Peyer's patch (tissue), 4 donors: Measurements from ENCODE around the gene NBAS. TPM values are rescaled to one million over a fixed set of nuclear protein-coding genes. Genes with fewer than 3 reads are reported as not detected.
A peak's percentile ranks its signal among the peaks of the same experiment; 100 is the strongest.

Source experiments
- DNase-seq, 3 donors: peaks; one replicate each; pipeline ENCODE4 v3.0.0-alpha.2; 2017 to 2019
- H3K27ac ChIP-seq, 4 donors: fragments of 200-600 bp; sonication (generic); one replicate each; pipeline ENCODE4 v1.5.1; 2016 to 2019
- H3K27me3 ChIP-seq, 2 donors: fragments of 200-600 bp; sonication (generic); one replicate each; pipeline ENCODE4 v1.5.1; 2019
- H3K36me3 ChIP-seq, 3 donors: fragments of 200-600 bp; sonication (generic); one replicate each; pipeline ENCODE4 v1.5.1; 2016 to 2019
- H3K4me1 ChIP-seq, 4 donors: fragments of 200-600 bp; sonication (generic); one replicate each; pipeline ENCODE4 v1.5.1; 2016 to 2019
- H3K4me3 ChIP-seq, 4 donors: fragments of 200-600 bp; sonication (generic); 1 replicate in 3 of 4; 2 replicates in 1 of 4; pipeline ENCODE4 v1.5.1; 2016 to 2019; ENCODE audit warnings: mild to moderate bottlenecking in 1 of 4
- H3K9me3 ChIP-seq, 4 donors: fragments of 200-600 bp; sonication (generic); one replicate each; pipeline ENCODE4 v1.5.1; 2016 to 2019; ENCODE audit warnings: mild to moderate bottlenecking in 1 of 4
- CTCF ChIP-seq, 6 experiments: fragments of 450-650 bp in 4 of 6; fragments of 200-600 bp in 2 of 6; sonication (generic) in 1 of 6; IDR thresholded peaks; one replicate each; pipeline ENCODE4 v1.5.1; 2017 to 2019; ENCODE audit warnings: antibody characterized with exemption in 6 of 6, mild to moderate bottlenecking in 3 of 6, moderate library complexity in 1 of 6
- POLR2A ChIP-seq, 2 donors: fragments of 450-650 bp; IDR thresholded peaks; one replicate each; pipeline ENCODE4 v1.5.1; 2017; ENCODE audit warnings: antibody characterized with exemption in 2 of 2, mild to moderate bottlenecking in 2 of 2, moderate library complexity in 2 of 2
- total RNA-seq, 4 donors: library from RNA; depleted of rRNA; stranded (reverse); fragments of >200 nt; gene quantifications; one replicate each; pipeline ENCODE4 v1.1.0, GENCODE V29; 2016

NBAS gene
- total RNA-seq, 4 donors from 2014 or later = 43.2 to 70.2 (median 55.3) TPM

- Histone ChIP-seq H3K27ac (peak overlapping the region in 2 of 4 donors; percentile 13 to 52), H3K27me3 (no peaks in the 10 kb centered on the region), H3K36me3 (peaks cover 0 to 28% (median 0%) of the 10 kb centered on the region in 3 donors), H3K4me1 (peaks cover 0 to 22% (median 2%) of the 10 kb centered on the region in 4 donors), H3K4me3 (peak overlapping the region in 1 of 4 donors; percentile 8), H3K9me3 (no peaks in the 10 kb centered on the region)
- no peak for DNase-seq
- TF ChIP-seq POLR2A (IDR thresholded peaks at IDR 0.05) (no peak), CTCF (IDR thresholded peaks at IDR 0.05) (no peak)
Measured at GRCh38 chr2:15555760-15556193, 5.4 kb downstream of the NBAS start.

GRCh38 chr2:15554525-15555218 is 6.5 kb downstream of the NBAS start:
- no peak for DNase-seq
- Histone ChIP-seq H3K9me3 (no peaks in the 10 kb centered on the region), H3K4me3 (no peak overlapping the region), H3K27me3 (no peaks in the 10 kb centered on the region), H3K36me3 (peaks cover 0 to 32% (median 0%) of the 10 kb centered on the region in 3 donors), H3K27ac (no peak overlapping the region), H3K4me1 (peaks cover 0 to 13% (median under 1%) of the 10 kb centered on the region in 4 donors)
- TF ChIP-seq POLR2A (IDR thresholded peaks at IDR 0.05) (no peak), CTCF (IDR thresholded peaks at IDR 0.05) (no peak)

- Histone ChIP-seq H3K27ac (no peak overlapping the region), H3K4me1 (peaks cover 0 to 7% (median 0%) of the 10 kb centered on the region in 4 donors), H3K9me3 (no peaks in the 10 kb centered on the region), H3K4me3 (no peak overlapping the region), H3K36me3 (peaks cover 0 to 39% (median 0%) of the 10 kb centered on the region in 3 donors), H3K27me3 (no peaks in the 10 kb centered on the region)
- TF ChIP-seq POLR2A (IDR thresholded peaks at IDR 0.05) (no peak), CTCF (IDR thresholded peaks at IDR 0.05) (no peak)
- DNase-seq = no peak
Measured at GRCh38 chr2:15553951-15554350, 7.2 kb downstream of the NBAS start.

- TF ChIP-seq CTCF (IDR thresholded peaks at IDR 0.05) = no peak
- TF ChIP-seq POLR2A (IDR thresholded peaks at IDR 0.05) = no peak
- Histone ChIP-seq H3K4me3 (no peak overlapping the region), H3K9me3 (no peaks in the 10 kb centered on the region), H3K4me1 (peaks cover 0 to 7% (median 0%) of the 10 kb centered on the region in 4 donors), H3K27ac (no peak overlapping the region), H3K27me3 (no peaks in the 10 kb centered on the region), H3K36me3 (peaks cover 0 to 41% (median 0%) of the 10 kb centered on the region in 3 donors)
- DNase-seq = no peak
Measured at GRCh38 chr2:15553519-15553918, 7.6 kb downstream of the NBAS start.

GRCh38 chr2:15548974-15549373 is 12.2 kb downstream of the NBAS start:
- DNase-seq = no peak
- Histone ChIP-seq H3K27ac (no peak overlapping the region), H3K36me3 (peaks cover 0 to 37% (median 0%) of the 10 kb centered on the region in 3 donors), H3K4me3 (no peak overlapping the region), H3K27me3 (no peaks in the 10 kb centered on the region), H3K9me3 (no peaks in the 10 kb centered on the region), H3K4me1 (no peaks in the 10 kb centered on the region)
- TF ChIP-seq CTCF (IDR thresholded peaks at IDR 0.05) = no peak
- no peak for TF ChIP-seq POLR2A (IDR thresholded peaks at IDR 0.05)
